T47D (cell line): ENCODE measurements around the gene PPP1R13B.
"Not testable (repeated sequence)": the region's sequence is repeated elsewhere in the genome, so short reads cannot be mapped to it uniquely, and the experiment has no call there.

Experiments
- DNase-seq, 2 experiments: peaks; one replicate each; pipeline versions ENCODE4 v3.0.0 to v3.0.0-alpha.2; 2011 to 2012; ENCODE audit warnings: low read depth in 1 of 2, low spot score in 1 of 2
- JUND ChIP-seq: IDR thresholded peaks from 2 replicates; pipeline ENCODE4 v1.6.1; 2012; ENCODE audit warnings: low read depth
- in situ Hi-C: cut with HindIII; loops from 2 replicates; pipeline ENCODE4 v1.10.0; 2016; ENCODE audit warnings: low sequenced_read_pairs, low pct_unique_long_range_greater_than_20kb

Gene PPP1R13B

GRCh38 chr14:103846543-103847450, 578 bp downstream of the PPP1R13B start:
- no peak for TF ChIP-seq JUND
- DNase-seq: peak; percentile 33 to 61
- in situ Hi-C loops: no loop called here

- in situ Hi-C loops: no loop called here
- TF ChIP-seq JUND: no peak
- DNase-seq: no peak
Measured at GRCh38 chr14:103846097-103846496, 1.3 kb downstream of the PPP1R13B start.

GRCh38 chr14:103845327-103845726, 2.0 kb downstream of the PPP1R13B start:
- no peak for DNase-seq
- no peak for TF ChIP-seq JUND
- in situ Hi-C loops: no loop called here

- in situ Hi-C loops, DNase-seq: not testable (repeated sequence)
Measured at GRCh38 chr14:103841265-103841664, 6.1 kb downstream of the PPP1R13B start.

DNA sequence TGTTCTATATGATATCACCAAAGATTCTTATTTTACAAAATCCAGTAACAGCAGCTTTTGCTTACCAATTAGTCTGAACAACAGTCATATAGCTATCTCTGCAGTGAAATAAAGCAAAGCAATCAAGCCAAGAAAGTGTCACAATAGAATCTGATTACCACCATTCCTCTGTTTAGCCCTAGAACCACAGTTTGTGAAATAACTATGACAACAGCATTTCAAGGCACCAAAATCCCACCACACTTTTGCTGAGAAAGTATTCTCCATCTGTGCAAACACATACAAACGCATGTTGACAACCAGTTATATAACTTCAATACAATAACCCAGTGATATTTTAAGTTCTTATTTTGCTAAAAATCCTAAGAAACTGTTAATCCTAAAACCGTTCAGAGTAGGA, 7.4 kb downstream of the PPP1R13B start:
- in situ Hi-C loops: no loop called here
- no peak for TF ChIP-seq JUND
- DNase-seq: no peak

DNA sequence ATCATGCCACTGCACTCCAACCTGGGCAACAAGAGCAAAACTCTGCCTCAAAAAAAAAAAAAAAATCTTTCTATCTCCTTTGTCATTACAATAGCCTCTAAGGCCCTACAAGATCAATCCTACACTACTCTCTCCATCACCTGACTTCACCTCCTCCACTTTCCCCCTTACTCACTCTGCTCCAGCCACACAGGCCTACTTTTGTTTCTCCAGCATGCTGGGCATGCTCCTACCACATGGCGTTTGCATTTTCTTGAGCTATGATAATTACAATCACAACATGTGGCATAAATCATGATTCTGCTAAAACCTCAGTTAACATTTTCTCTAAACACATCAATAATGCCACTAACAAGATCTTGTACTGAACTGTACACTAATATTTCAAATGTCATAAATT, 7.8 kb downstream of the PPP1R13B start:
- in situ Hi-C loops: no loop called here
- no peak for DNase-seq
- no peak for TF ChIP-seq JUND

DNA sequence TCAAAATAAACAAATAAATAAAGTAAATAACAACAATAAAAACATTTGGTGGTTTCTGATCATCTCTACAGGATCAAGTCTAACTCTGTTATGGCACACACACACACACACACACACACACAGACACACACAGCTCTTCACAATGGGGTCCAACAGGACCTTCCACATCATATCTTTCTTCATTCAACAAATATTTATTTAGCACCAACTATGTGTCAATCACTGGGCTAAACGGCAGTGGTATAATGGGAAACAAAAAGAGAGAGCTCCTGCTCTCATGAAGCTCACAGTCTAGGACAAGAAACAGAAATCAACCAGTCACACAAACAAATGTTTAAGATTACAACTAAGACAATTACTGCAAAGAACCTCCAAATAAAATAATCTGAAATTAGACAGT, 9.3 kb downstream of the PPP1R13B start:
- in situ Hi-C loops: no loop called here

DNA sequence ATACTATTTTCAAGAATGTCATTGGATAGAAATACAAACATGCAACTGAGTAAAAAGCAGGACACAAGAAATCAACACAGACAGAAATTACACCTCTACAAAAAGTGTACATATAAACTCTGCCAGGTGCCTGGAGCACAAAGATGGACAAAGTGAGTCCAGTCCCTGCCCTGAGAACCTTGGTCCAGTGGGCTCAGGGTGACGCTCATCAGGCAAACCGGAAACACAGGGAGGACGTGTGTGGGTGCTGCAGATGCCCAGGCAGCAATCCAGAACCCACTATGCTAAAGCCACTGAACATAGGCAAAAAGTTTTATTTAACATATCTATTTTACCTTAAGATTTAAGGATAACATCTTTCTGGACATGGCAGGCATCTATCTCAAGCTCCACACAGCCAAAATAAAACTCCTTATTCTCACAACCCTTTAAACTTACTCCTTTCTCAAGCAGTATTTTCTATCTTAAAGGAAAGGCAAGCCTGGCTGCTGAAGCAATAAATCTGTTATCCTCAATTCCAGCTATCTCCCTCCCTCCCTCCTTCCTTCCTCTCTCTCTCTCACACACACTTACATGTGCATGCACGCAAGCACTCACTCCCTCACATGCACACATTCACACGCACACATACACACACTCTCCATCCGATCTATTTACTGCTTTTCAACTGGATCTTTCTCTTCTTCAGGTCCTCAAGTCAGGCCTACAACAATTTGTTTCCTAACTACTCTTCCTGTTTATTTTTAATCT, 10.2 kb downstream of the PPP1R13B start:
- TF ChIP-seq JUND: no peak
- DNase-seq: no peak
- in situ Hi-C loops: no loop called here

More for the DNA sequence above, 9.3 kb downstream of the PPP1R13B start:
- TF ChIP-seq JUND: no peak
- DNase-seq: no peak

- TF ChIP-seq JUND: no peak
- in situ Hi-C loops: no loop called here
- DNase-seq: no peak
Measured at GRCh38 chr14:103834956-103835355, 12.4 kb downstream of the PPP1R13B start.

GRCh38 chr14:103833711-103834110, 13.7 kb downstream of the PPP1R13B start:
- no peak for DNase-seq
- TF ChIP-seq JUND: no peak
- in situ Hi-C loops: no loop called here

DNA sequence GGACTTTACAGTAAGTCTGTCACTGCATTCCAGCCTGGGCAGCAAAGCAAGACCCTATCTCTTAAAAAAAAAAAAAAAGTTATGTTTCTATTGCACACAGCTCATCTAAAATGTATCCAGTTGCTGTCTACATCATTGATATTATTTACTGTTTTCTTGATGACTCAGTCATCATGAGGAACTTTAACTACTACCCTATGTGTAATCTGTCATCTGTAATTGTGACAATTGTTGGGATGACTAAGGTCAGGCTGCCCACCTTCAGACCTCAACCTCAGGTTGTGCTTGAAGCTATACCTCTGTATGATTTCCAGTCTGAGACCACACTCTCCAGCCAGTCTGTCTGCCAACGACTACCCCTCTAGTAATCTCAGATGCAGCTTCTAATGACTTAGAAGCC, 15.3 kb downstream of the PPP1R13B start:
- no peak for TF ChIP-seq JUND
- in situ Hi-C loops: no loop called here
- no peak for DNase-seq

DNA sequence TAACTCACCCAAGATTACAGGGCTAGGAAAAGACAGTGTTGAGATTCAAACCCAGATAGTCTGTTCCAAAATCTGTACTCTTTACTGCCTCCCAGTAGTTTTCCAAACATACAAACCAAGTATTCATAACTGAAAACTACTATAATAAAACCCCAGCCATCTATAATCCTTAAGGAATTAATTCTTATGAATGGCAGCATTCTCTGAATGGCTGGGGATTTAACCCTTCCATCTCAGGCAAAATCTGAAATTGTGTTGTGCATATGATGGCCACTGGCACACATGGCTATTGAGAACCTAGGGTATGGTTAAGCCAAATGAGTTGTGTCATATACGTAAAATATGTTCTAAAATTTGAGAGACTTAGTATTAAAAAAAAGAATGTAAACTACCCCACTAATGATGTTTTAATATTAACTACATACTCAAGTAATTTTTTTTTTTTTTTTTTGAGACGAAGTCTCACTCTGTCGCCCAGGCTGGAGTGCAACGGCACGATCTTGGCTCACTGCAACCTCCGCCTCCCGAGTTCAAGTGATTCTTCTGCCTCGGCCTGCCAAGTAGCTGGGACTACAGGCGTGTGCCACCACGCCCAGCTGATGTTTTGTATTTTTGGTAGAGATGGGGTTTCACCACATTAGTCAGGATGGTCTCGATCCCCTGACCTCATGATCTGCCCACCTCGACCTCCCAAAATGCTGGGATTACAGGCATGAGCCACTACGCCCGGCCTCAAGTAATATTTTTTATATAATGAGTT, 16.7 kb downstream of the PPP1R13B start:
- no peak for TF ChIP-seq JUND
- in situ Hi-C loops: no loop called here
- DNase-seq: no peak
